SH-SY5Y (cell line): ENCODE measurements around the gene ACD.

Source experiments
- GATA2 ChIP-seq: IDR thresholded peaks from 2 replicates; pipeline ENCODE4 v1.6.1; 2011; ENCODE audit warnings: mild to moderate bottlenecking, low read depth, low read length
- GATA3 ChIP-seq: IDR thresholded peaks from 2 replicates; pipeline ENCODE4 v1.6.1; 2011; ENCODE audit warnings: low read depth, mild to moderate bottlenecking, low read length, moderate library complexity

The ACD gene

GRCh38 chr16:67650023-67650422 lies 10.0 kb downstream of the ACD start:
- TF ChIP-seq GATA3 (no peak), GATA2 (no peak)

DNA sequence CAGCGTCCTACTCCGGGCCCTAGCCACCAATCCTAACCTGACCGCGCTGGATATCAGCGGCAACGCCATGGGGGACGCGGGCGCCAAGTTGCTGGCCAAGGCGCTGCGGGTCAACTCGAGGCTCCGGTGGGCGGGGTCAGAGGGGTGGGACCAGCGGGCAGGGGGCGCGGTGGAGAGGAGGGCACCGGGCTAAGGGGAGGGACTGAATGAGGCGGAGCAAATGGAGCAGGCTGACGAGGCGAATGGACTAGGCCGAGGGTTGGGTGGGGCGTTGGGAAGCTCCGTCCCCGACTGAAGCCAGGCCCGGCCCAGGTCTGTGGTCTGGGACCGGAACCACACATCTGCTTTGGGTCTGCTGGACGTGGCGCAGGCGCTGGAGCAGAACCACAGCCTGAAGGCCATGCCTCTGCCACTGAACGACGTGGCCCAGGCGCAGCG lies 10.5 kb downstream of the ACD start:
- TF ChIP-seq GATA2 (no peak), GATA3 (no peak)

- no peak for TF ChIP-seq GATA3
- TF ChIP-seq GATA2, result no peak
Observed at GRCh38 chr16:67648764-67649407, 11.2 kb downstream of the ACD start.

DNA sequence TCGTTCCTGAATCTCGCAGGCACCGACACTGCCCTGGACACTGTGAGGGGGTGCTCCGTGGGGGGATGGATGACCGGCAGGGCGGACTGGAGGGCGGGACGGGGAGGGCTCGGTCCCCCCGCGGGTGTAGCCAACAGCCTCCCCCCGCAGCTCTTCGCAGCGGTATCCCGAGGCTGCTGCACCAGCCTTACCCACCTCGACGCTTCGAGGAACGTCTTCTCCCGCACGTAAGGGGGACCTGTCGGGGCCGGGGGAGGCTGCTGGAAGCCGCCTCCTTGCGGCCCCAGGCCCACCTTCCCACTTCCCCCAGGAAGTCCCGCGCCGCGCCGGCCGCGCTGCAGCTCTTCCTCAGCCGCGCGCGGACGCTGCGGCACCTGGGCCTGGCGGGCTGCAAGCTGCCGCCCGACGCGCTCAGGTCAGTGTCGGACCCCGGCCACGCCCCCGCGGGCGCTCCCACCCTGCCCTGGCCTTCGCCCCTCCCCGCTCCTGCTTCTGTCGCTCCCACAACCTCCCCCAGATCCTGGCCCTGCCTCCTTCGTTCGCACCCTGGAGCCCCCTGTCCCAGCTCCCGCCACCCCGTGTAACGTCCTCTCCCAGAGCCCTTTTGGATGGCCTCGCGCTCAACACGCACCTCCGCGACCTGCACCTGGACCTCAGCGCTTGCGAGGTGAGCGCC lies 11.8 kb downstream of the ACD start:
- TF ChIP-seq GATA3 (no peak), GATA2 (no peak)

- no peak for TF ChIP-seq GATA2
- TF ChIP-seq GATA3, result no peak
Observed at GRCh38 chr16:67647681-67648080, 12.4 kb downstream of the ACD start.

- TF ChIP-seq GATA2 (no peak), GATA3 (no peak)
Observed at GRCh38 chr16:67647111-67647651, 12.9 kb downstream of the ACD start.

- TF ChIP-seq GATA3, result no peak
- no peak for TF ChIP-seq GATA2
Observed at GRCh38 chr16:67645397-67646121, 14.5 kb downstream of the ACD start.

- TF ChIP-seq GATA2 (no peak), GATA3 (no peak)
Observed at GRCh38 chr16:67644038-67644437, 16.0 kb downstream of the ACD start.

DNA sequence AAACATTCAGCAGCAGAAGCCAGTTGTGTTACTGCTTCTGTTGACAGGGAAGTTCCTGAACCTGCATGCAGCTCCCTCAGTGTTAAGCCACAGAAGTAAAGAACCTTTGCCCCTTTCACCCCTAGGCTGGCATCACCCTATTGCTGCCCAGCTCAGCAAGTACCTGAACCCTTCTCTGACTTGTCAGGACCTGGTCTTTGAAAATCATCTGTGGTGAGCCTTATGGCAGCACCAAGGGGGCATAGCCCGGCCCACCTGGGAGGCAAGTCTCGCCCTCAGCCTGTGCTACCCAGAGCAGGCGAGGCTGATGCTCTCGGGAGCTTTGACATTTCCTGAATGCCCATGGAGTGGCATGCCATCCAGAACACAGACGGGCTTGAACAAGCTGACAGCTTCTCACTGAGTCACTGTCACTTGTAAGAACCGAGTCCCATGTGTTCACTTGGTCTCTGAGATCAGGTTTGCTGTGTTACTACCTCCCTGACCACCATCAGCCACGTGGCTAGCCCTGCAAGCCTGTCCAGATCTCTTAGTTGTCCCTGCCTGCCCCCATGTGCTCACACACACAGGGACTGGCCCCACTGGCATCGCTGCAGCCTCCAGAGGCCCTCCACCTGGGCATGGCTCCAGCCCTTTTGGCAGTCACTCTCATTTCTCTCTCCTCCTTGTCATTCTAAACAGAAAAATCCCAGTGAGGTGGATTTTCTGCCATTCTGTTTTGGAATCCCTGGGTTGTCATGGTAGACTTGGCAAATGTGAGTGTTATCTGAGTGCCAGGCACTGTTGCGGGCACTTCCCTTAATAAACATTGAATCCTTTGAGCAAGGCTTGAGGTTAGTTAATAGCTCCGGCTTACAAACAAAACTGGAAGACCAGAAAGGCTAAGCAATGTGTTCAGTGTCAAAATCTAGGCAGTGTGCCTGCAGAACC lies 18.0 kb downstream of the ACD start:
- TF ChIP-seq GATA2 (no peak), GATA3 (no peak)

GRCh38 chr16:67637625-67638024 lies 22.4 kb downstream of the ACD start:
- TF ChIP-seq GATA3, result no peak

DNA sequence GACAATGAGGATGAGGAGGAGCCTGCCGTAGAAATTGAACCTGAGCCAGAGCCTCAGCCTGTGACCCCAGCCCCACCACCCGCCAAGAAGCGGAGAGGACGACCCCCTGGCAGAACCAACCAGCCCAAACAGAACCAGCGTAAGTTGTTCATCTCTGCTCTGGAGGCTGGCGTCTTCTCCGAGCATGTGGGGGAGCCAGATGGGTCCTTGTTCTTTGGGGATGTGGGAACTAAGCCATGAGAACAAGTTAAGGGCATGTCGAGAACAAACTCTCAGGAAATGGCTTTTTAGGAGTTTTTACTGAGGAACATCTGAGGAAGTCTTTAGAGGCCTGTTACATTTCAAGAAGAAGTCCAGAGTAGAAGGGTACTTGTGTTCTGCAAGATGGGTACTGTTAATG lies 23.3 kb downstream of the ACD start:
- no peak for TF ChIP-seq GATA3
- TF ChIP-seq GATA2, result no peak

- TF ChIP-seq GATA2 (no peak), GATA3 (no peak)
Observed at GRCh38 chr16:67632415-67633172, 27.5 kb downstream of the ACD start.

- TF ChIP-seq GATA3 (no peak), GATA2 (no peak)
Observed at GRCh38 chr16:67628216-67628615, 31.8 kb downstream of the ACD start.
